GM12874 (cell line): Measurements from ENCODE around the gene NBEAL2.

Source experiments
- CTCF ChIP-seq: IDR thresholded peaks from 2 replicates; pipeline ENCODE4 v1.5.1; 2011; ENCODE audit warnings: low read depth, mild to moderate bottlenecking, control low read depth, low read length, moderate library complexity; ENCODE audit not compliant: insufficient read depth

The NBEAL2 gene

GRCh38 chr3:46960081-46960701 lies 19.3 kb upstream of the NBEAL2 start:
- TF ChIP-seq CTCF = no peak

GRCh38 chr3:46960835-46961234 lies 18.6 kb upstream of the NBEAL2 start:
- TF ChIP-seq CTCF = no peak

- no peak for TF ChIP-seq CTCF
Observed at GRCh38 chr3:46962427-46962826, 17.0 kb upstream of the NBEAL2 start.

GRCh38 chr3:46962990-46963389 lies 16.5 kb upstream of the NBEAL2 start:
- no peak for TF ChIP-seq CTCF

GRCh38 chr3:46965151-46965550 lies 14.3 kb upstream of the NBEAL2 start:
- no peak for TF ChIP-seq CTCF

GRCh38 chr3:46966811-46967210 lies 12.7 kb upstream of the NBEAL2 start:
- no peak for TF ChIP-seq CTCF

GRCh38 chr3:46968783-46969428 lies 10.6 kb upstream of the NBEAL2 start:
- no peak for TF ChIP-seq CTCF
